ENCODE results near the gene TNIK. TPM values are rescaled to one million over a fixed set of nuclear protein-coding genes. Genes with fewer than 3 reads are reported as not detected.

The TNIK gene
- total and polyA plus RNA-seq, 2 experiments from 2014 or later: 14.6 to 34.3 TPM

DNA sequence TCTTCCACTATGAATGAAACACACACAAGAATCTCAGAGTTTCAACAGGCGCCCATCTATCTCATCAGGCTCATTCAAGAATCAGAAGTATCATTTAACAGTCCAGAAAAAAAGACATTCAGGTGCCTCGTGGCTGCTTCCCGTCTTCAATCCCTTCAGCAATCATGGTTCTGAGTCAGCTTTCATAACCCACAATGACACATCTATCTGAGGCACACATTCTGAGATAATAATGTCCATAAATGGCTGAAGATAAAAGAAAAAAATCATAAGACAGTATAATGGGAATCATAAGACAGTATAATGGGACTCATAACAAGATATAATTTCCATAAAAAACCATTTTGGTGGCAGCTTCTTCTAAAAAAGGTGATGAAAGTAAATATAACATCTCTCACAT is 52.4 kb downstream of the TNIK start:
- Histone ChIP-seq H3K4me1 (ENCODE audit: insufficient read depth) (peaks cover 13% of the 10 kb centered on the region), H3K79me2 (replicated peaks; ENCODE audit: insufficient read depth) (peaks cover 77% of the 10 kb centered on the region), H3K36me3 (ENCODE audit: insufficient read depth) (no peaks in the 10 kb centered on the region), H4K20me1 (replicated peaks; ENCODE audit: insufficient read depth) (no peaks in the 10 kb centered on the region), H3F3A (replicated peaks; ENCODE audit: low read depth) (no peaks in the 10 kb centered on the region), H3K4me2 (no peak overlapping the region), H3K4me3 (no peak overlapping the region), H3K9me2 (ENCODE audit: insufficient read depth) (peaks cover 4% of the 10 kb centered on the region; the same call in 1 of the 2 replicates), H3K27ac (ENCODE audit: low read depth) (no peak overlapping the region), H2AFZ (no peak overlapping the region), H3K27me3 (ENCODE audit: insufficient read depth) (no peaks in the 10 kb centered on the region)
- H3K27ac Mint-ChIP-seq: no peak overlapping the region
- no peak for DNase-seq (ENCODE audit: low spot score)
- no peak for ATAC-seq
- no peak for TF ChIP-seq ZNF462 (CRISPR knock-in tag; IDR thresholded peaks at IDR 0.05)
- no peak for TF ChIP-seq ZNF114 (CRISPR knock-in tag; IDR thresholded peaks at IDR 0.05)
- TF ChIP-seq NANOG (IDR thresholded peaks at IDR 0.05; ENCODE audit: borderline replicate concordance): no peak
- TF ChIP-seq STAT1 (IDR thresholded peaks at IDR 0.05; ENCODE audit: unreplicated experiment): no peak
- no peaks in the 10 kb centered on the region for H3K9me3 Mint-ChIP-seq
- peaks cover 14% of the 10 kb centered on the region for H3K36me3 Mint-ChIP-seq (ENCODE audit: low read depth)
- peaks cover 35% of the 10 kb centered on the region for H3K4me1 Mint-ChIP-seq
- H3K4me3 Mint-ChIP-seq: no peak overlapping the region
- H3K27me3 Mint-ChIP-seq (ENCODE audit: insufficient read depth, low read depth, poor library complexity): no peaks in the 10 kb centered on the region

GRCh38 chr3:171404376-171404967 is 55.7 kb downstream of the TNIK start:
- H3K4me3 Mint-ChIP-seq: no peak overlapping the region
- no peak for ATAC-seq
- no peak for TF ChIP-seq POLR2AphosphoS5 (IDR thresholded peaks at IDR 0.05; ENCODE audit: low read depth)
- no peak for TF ChIP-seq ETS1 (IDR thresholded peaks at IDR 0.05)
- no peak for TF ChIP-seq CTCF (conservative IDR thresholded peaks at IDR 0.05; ENCODE audit: low read depth in 2 of 2)
- no peak for TF ChIP-seq CREB1 (CRISPR knock-in tag; IDR thresholded peaks at IDR 0.05; ENCODE audit: low read depth)
- no peak for TF ChIP-seq STAT1 (IDR thresholded peaks at IDR 0.05; ENCODE audit: unreplicated experiment)
- TF ChIP-seq, protein P1, sequence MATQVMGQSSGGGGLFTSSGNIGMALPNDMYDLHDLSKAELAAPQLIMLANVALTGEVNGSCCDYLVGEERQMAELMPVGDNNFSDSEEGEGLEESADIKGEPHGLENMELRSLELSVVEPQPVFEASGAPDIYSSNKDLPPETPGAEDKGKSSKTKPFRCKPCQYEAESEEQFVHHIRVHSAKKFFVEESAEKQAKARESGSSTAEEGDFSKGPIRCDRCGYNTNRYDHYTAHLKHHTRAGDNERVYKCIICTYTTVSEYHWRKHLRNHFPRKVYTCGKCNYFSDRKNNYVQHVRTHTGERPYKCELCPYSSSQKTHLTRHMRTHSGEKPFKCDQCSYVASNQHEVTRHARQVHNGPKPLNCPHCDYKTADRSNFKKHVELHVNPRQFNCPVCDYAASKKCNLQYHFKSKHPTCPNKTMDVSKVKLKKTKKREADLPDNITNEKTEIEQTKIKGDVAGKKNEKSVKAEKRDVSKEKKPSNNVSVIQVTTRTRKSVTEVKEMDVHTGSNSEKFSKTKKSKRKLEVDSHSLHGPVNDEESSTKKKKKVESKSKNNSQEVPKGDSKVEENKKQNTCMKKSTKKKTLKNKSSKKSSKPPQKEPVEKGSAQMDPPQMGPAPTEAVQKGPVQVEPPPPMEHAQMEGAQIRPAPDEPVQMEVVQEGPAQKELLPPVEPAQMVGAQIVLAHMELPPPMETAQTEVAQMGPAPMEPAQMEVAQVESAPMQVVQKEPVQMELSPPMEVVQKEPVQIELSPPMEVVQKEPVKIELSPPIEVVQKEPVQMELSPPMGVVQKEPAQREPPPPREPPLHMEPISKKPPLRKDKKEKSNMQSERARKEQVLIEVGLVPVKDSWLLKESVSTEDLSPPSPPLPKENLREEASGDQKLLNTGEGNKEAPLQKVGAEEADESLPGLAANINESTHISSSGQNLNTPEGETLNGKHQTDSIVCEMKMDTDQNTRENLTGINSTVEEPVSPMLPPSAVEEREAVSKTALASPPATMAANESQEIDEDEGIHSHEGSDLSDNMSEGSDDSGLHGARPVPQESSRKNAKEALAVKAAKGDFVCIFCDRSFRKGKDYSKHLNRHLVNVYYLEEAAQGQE (IDR thresholded peaks at IDR 0.05; ENCODE audit: unreplicated experiment): no peak

More at GRCh38 chr3:171404376-171404967, 55.7 kb downstream of the TNIK start:
- H3K9me3 Mint-ChIP-seq: no peaks in the 10 kb centered on the region
- no peak overlapping the region; the same call in 1 of the 2 replicates for H3K27ac ChIP-seq (ENCODE audit: low read depth)
- H3K27ac Mint-ChIP-seq: no peak overlapping the region; the same call in 1 of the 2 replicates
- peaks cover 27% of the 10 kb centered on the region for H3K4me1 Mint-ChIP-seq
- peaks cover 4% of the 10 kb centered on the region; the same call in 1 of the 2 replicates for H3K9me2 ChIP-seq (ENCODE audit: insufficient read depth)
- H3K36me3 Mint-ChIP-seq (ENCODE audit: low read depth): peaks cover 15% of the 10 kb centered on the region
- peaks cover 88% of the 10 kb centered on the region for H3K79me2 ChIP-seq (replicated peaks; ENCODE audit: insufficient read depth)
- no peak overlapping the region for H3K4me2 ChIP-seq
- no peak overlapping the region for H2AFZ ChIP-seq
- H3K36me3 ChIP-seq (ENCODE audit: insufficient read depth): no peaks in the 10 kb centered on the region
- H3F3A ChIP-seq (replicated peaks; ENCODE audit: low read depth): no peaks in the 10 kb centered on the region
- H4K20me1 ChIP-seq (replicated peaks; ENCODE audit: insufficient read depth): no peaks in the 10 kb centered on the region
- no peak for DNase-seq (ENCODE audit: low spot score)
- peaks cover 3% of the 10 kb centered on the region; the same call in 1 of the 2 replicates for H3K4me1 ChIP-seq (ENCODE audit: insufficient read depth)
- no peak overlapping the region for H3K4me3 ChIP-seq
- H3K27me3 Mint-ChIP-seq (ENCODE audit: insufficient read depth, low read depth, poor library complexity): no peaks in the 10 kb centered on the region
- H3K27me3 ChIP-seq (ENCODE audit: insufficient read depth): no peaks in the 10 kb centered on the region
